Muscle layer of duodenum (tissue), 2 donors: ENCODE results near the gene FAM25G.
"Not testable (repeated sequence)": the region's sequence is repeated elsewhere in the genome, so short reads cannot be mapped to it uniquely, and the experiment has no call there.

ENCODE experiments used
- H3K27ac ChIP-seq: one replicate; pipeline ENCODE4 v1.7.0; 2013; ENCODE audit warnings: mild to moderate bottlenecking, low read length
- H3K27me3 ChIP-seq: one replicate; pipeline ENCODE4 v1.7.0; 2013; ENCODE audit warnings: low read depth, mild to moderate bottlenecking, control low read depth, low read length
- H3K36me3 ChIP-seq, 2 donors: one replicate each; pipeline ENCODE4 v1.7.0; 2013; ENCODE audit warnings: low read length in 2 of 2, control low read depth in 1 of 2, mild to moderate bottlenecking in 1 of 2; ENCODE audit not compliant: insufficient read depth in 2 of 2, control insufficient read depth in 1 of 2
- H3K4me1 ChIP-seq, 2 donors: one replicate each; pipeline ENCODE4 v1.7.0; 2013; ENCODE audit warnings: low read length in 2 of 2, mild to moderate bottlenecking in 2 of 2, control low read depth in 1 of 2, moderate library complexity in 1 of 2; ENCODE audit not compliant: insufficient read depth in 2 of 2, control insufficient read depth in 1 of 2
- H3K4me3 ChIP-seq, 2 donors: one replicate each; pipeline ENCODE4 v1.7.0; 2013; ENCODE audit warnings: low read length in 2 of 2, low read depth in 1 of 2, mild to moderate bottlenecking in 1 of 2
- H3K9me3 ChIP-seq, 2 donors: one replicate each; pipeline ENCODE4 v1.7.0; 2013; ENCODE audit warnings: low read length in 2 of 2, control low read depth in 1 of 2, mild to moderate bottlenecking in 1 of 2; ENCODE audit not compliant: control insufficient read depth in 1 of 2
- donor health status: healthy.

The FAM25G gene

GRCh38 chr10:47462577-47463358 is 28.7 kb downstream of the FAM25G start:
- not testable (repeated sequence) for H3K27me3 ChIP-seq, H3K27ac ChIP-seq

GRCh38 chr10:47461261-47461687 is 30.2 kb downstream of the FAM25G start:
- H3K9me3 ChIP-seq, H3K4me3 ChIP-seq, H3K4me1 ChIP-seq, H3K27me3 ChIP-seq, H3K36me3 ChIP-seq, H3K27ac ChIP-seq: not testable (repeated sequence)

More at GRCh38 chr10:47462577-47463358, 28.7 kb downstream of the FAM25G start:
- not testable (repeated sequence) for H3K4me3 ChIP-seq, H3K9me3 ChIP-seq, H3K4me1 ChIP-seq, H3K36me3 ChIP-seq

GRCh38 chr10:47458466-47459154 is 32.9 kb downstream of the FAM25G start:
- H3K27ac ChIP-seq = no peak overlapping the region
- no peaks in the 10 kb centered on the region for H3K4me1 ChIP-seq
- no peaks in the 10 kb centered on the region for H3K9me3 ChIP-seq
- H3K4me3 ChIP-seq = no peak overlapping the region
- H3K36me3 ChIP-seq = no peaks in the 10 kb centered on the region
- H3K27me3 ChIP-seq = no peaks in the 10 kb centered on the region

GRCh38 chr10:47457826-47458225 is 33.7 kb downstream of the FAM25G start:
- H3K36me3 ChIP-seq = no peaks in the 10 kb centered on the region
- H3K4me1 ChIP-seq = no peaks in the 10 kb centered on the region
- no peak overlapping the region for H3K4me3 ChIP-seq
- H3K9me3 ChIP-seq = no peaks in the 10 kb centered on the region
- H3K27me3 ChIP-seq = no peaks in the 10 kb centered on the region
- no peak overlapping the region for H3K27ac ChIP-seq

GRCh38 chr10:47457528-47457820 is 34.0 kb downstream of the FAM25G start:
- Histone ChIP-seq H3K9me3 (no peaks in the 10 kb centered on the region), H3K27me3 (no peaks in the 10 kb centered on the region), H3K4me3 (no peak overlapping the region), H3K27ac (no peak overlapping the region), H3K36me3 (no peaks in the 10 kb centered on the region), H3K4me1 (no peaks in the 10 kb centered on the region)

GRCh38 chr10:47456794-47457527 is 34.5 kb downstream of the FAM25G start:
- Histone ChIP-seq H3K9me3 (no peaks in the 10 kb centered on the region), H3K4me3 (no peak overlapping the region), H3K27ac (no peak overlapping the region), H3K36me3 (no peaks in the 10 kb centered on the region), H3K27me3 (no peaks in the 10 kb centered on the region), H3K4me1 (no peaks in the 10 kb centered on the region)

GRCh38 chr10:47456079-47456785 is 35.3 kb downstream of the FAM25G start:
- Histone ChIP-seq H3K9me3 (no peaks in the 10 kb centered on the region), H3K4me3 (no peak overlapping the region), H3K4me1 (no peaks in the 10 kb centered on the region), H3K36me3 (no peaks in the 10 kb centered on the region), H3K27me3 (no peaks in the 10 kb centered on the region), H3K27ac (no peak overlapping the region)

GRCh38 chr10:47455350-47456078 is 36.0 kb downstream of the FAM25G start:
- not testable (repeated sequence) for H3K9me3 ChIP-seq, H3K4me1 ChIP-seq, H3K27me3 ChIP-seq, H3K36me3 ChIP-seq, H3K4me3 ChIP-seq, H3K27ac ChIP-seq

GRCh38 chr10:47454780-47455058 is 36.8 kb downstream of the FAM25G start:
- no peaks in the 10 kb centered on the region for H3K4me1 ChIP-seq
- H3K36me3 ChIP-seq = no peaks in the 10 kb centered on the region
- H3K27me3 ChIP-seq = no peaks in the 10 kb centered on the region
- no peaks in the 10 kb centered on the region for H3K9me3 ChIP-seq
- no peak overlapping the region for H3K27ac ChIP-seq
- no peak overlapping the region for H3K4me3 ChIP-seq

- Histone ChIP-seq H3K27me3 (no peaks in the 10 kb centered on the region), H3K36me3 (no peaks in the 10 kb centered on the region), H3K27ac (no peak overlapping the region), H3K9me3 (no peaks in the 10 kb centered on the region), H3K4me1 (no peaks in the 10 kb centered on the region), H3K4me3 (no peak overlapping the region)
Observed at GRCh38 chr10:47454008-47454779, 37.3 kb downstream of the FAM25G start.
